Measurements from ENCODE around the gene HLA-DOA.
A peak's percentile ranks its signal among the peaks of the same experiment; 100 is the strongest.

HLA-DOA gene

GRCh38 chr6:33028220-33028849 is 18.9 kb upstream of the HLA-DOA start:
- peak; percentile 2 for DNase-seq (ENCODE audit: low spot score)
- TF ChIP-seq CTCF (IDR thresholded peaks at IDR 0.05; ENCODE audit: extremely low read depth, insufficient read depth, missing control alignments), result no peak
- in situ Hi-C loops (cut with MboI; ENCODE audit: low pct_unique_long_range_greater_than_20kb, low sequenced_read_pairs, unreplicated experiment), result no loop called here

GRCh38 chr6:33024521-33024920 is 15.1 kb upstream of the HLA-DOA start:
- no peak for TF ChIP-seq CTCF (IDR thresholded peaks at IDR 0.05; ENCODE audit: extremely low read depth, insufficient read depth, missing control alignments)
- in situ Hi-C loops (cut with MboI; ENCODE audit: low pct_unique_long_range_greater_than_20kb, low sequenced_read_pairs, unreplicated experiment), result no loop called here
- no peak for DNase-seq (ENCODE audit: low spot score)

- in situ Hi-C loops (cut with MboI; ENCODE audit: low pct_unique_long_range_greater_than_20kb, low sequenced_read_pairs, unreplicated experiment), result no loop called here
- DNase-seq (ENCODE audit: low spot score), result no peak
- TF ChIP-seq CTCF (IDR thresholded peaks at IDR 0.05; ENCODE audit: extremely low read depth, insufficient read depth, missing control alignments), result no peak
Measured at GRCh38 chr6:33023536-33023935, 14.1 kb upstream of the HLA-DOA start.

GRCh38 chr6:33021917-33022316 is 12.5 kb upstream of the HLA-DOA start:
- in situ Hi-C loops (cut with MboI; ENCODE audit: low pct_unique_long_range_greater_than_20kb, low sequenced_read_pairs, unreplicated experiment), result no loop called here
- DNase-seq (ENCODE audit: low spot score), result peak; percentile 1
- TF ChIP-seq CTCF (IDR thresholded peaks at IDR 0.05; ENCODE audit: extremely low read depth, insufficient read depth, missing control alignments), result no peak

GRCh38 chr6:33019372-33019771 is 10.0 kb upstream of the HLA-DOA start:
- no peak for DNase-seq (ENCODE audit: low spot score)
- in situ Hi-C loops (cut with MboI; ENCODE audit: low pct_unique_long_range_greater_than_20kb, low sequenced_read_pairs, unreplicated experiment), result no loop called here
- no peak for TF ChIP-seq CTCF (IDR thresholded peaks at IDR 0.05; ENCODE audit: extremely low read depth, insufficient read depth, missing control alignments)

GRCh38 chr6:33018904-33019303 is 9.5 kb upstream of the HLA-DOA start:
- no peak for TF ChIP-seq CTCF (IDR thresholded peaks at IDR 0.05; ENCODE audit: extremely low read depth, insufficient read depth, missing control alignments)
- DNase-seq (ENCODE audit: low spot score), result peak; percentile 63
- in situ Hi-C loops (cut with MboI; ENCODE audit: low pct_unique_long_range_greater_than_20kb, low sequenced_read_pairs, unreplicated experiment), result no loop called here
